Measurements from ENCODE around the gene PRPF6. TPM values are rescaled to one million over a fixed set of nuclear protein-coding genes. Genes with fewer than 3 reads are reported as not detected.
A peak's percentile ranks its signal among the peaks of the same experiment; 100 is the strongest.

The PRPF6 gene
- total and polyA plus RNA-seq, 2 donors (not counting 3 experiments of a cell fraction or from before 2014, with no cell fraction given): 35.3 to 67.4 TPM

DNA sequence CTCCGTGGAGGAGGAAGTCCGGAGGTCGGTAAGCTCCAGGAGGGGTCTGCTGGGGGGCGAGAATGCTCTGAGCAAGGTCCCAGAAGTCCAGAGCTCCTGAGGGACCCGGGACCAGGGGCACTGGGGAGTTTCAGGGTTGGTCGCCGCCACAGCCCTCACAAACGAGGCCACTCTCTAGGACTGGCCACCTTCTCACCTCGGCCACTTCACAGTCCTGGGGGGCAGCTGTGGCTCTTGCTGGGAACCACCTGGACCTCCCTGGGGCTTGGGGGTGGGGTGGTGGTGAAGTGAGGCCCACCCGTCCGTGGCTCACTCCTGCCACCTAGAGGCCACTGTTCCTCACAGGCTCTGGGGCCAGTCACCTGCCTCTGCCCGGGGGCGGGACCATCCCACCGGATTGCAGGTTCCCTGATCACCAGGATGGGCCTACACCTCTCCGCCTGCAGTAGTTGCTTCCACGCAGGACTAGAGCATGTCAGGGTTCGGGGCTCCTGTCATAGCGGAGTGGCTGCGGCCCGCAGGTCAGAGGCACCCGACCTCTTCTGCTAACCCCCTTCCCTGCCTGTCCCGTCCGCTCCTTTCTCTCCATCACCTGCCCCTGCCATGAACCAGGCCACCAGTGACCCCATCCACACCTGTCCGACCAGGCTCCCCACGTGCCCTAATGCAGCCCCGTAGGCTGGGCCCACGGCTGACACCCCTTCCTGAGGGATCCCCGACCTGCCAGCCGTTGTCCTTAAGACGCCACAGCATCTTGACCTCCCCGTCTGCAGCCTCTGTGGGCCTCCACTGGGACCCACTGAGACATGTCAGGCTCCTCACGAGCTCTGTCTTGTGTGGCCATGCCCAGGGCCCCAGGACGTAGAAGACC lies 76.9 kb downstream of the PRPF6 start:
- DNase-seq (ENCODE audit: low read depth, low spot score) (peak; percentile 79), FAIRE-seq (peak; percentile 90)
- Histone ChIP-seq H3K27ac (ENCODE audit: insufficient read depth, low read depth, low read length) (peak overlapping the region; percentile 40), H3K4me2 (ENCODE audit: insufficient read depth, low read length) (no peak overlapping the region), H3K27me3 (ENCODE audit: control insufficient read depth in 2 of 2, insufficient read depth in 2 of 2, low read length in 2 of 2) (no peaks in the 10 kb centered on the region), H3K4me1 (ENCODE audit: control insufficient read depth, extremely low read depth, insufficient read depth, low read length) (peaks cover 55% of the 10 kb centered on the region), H3K4me3 (replicated peaks in 1 of 3; ENCODE audit: insufficient read depth in 1 of 3, low read depth in 1 of 3, low read length in 3 of 3) (no peak overlapping the region), H4K20me1 (replicated peaks; ENCODE audit: control insufficient read depth, extremely low read depth, insufficient read depth, low read length) (no peaks in the 10 kb centered on the region), H3K9me1 (replicated peaks; ENCODE audit: control insufficient read depth, extremely low read depth, insufficient read depth, low read length) (no peaks in the 10 kb centered on the region), H2AFZ (ENCODE audit: low read depth, low read length) (peak overlapping the region; percentile 59), H3K9me3 (replicated peaks; ENCODE audit: control insufficient read depth, insufficient read depth, low read length) (no peaks in the 10 kb centered on the region), H3K79me2 (ENCODE audit: control insufficient read depth, insufficient read depth, low read length) (no peaks in the 10 kb centered on the region), H3K9ac (replicated peaks; ENCODE audit: extremely low read depth, insufficient read depth, low read length) (no peak overlapping the region), H3K36me3 (ENCODE audit: control insufficient read depth in 2 of 2, extremely low read depth in 1 of 2, insufficient read depth in 2 of 2, low read length in 2 of 2) (no peaks in the 10 kb centered on the region)
- peak; percentile 41 for TF ChIP-seq POLR2A (IDR thresholded peaks at IDR 0.05; ENCODE audit: low read depth, low read length)
- TF ChIP-seq, protein P1, sequence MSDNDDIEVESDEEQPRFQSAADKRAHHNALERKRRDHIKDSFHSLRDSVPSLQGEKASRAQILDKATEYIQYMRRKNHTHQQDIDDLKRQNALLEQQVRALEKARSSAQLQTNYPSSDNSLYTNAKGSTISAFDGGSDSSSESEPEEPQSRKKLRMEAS (IDR thresholded peaks at IDR 0.05; ENCODE audit: insufficient read depth, insufficient read length): no peak
- TF ChIP-seq, protein P2, sequence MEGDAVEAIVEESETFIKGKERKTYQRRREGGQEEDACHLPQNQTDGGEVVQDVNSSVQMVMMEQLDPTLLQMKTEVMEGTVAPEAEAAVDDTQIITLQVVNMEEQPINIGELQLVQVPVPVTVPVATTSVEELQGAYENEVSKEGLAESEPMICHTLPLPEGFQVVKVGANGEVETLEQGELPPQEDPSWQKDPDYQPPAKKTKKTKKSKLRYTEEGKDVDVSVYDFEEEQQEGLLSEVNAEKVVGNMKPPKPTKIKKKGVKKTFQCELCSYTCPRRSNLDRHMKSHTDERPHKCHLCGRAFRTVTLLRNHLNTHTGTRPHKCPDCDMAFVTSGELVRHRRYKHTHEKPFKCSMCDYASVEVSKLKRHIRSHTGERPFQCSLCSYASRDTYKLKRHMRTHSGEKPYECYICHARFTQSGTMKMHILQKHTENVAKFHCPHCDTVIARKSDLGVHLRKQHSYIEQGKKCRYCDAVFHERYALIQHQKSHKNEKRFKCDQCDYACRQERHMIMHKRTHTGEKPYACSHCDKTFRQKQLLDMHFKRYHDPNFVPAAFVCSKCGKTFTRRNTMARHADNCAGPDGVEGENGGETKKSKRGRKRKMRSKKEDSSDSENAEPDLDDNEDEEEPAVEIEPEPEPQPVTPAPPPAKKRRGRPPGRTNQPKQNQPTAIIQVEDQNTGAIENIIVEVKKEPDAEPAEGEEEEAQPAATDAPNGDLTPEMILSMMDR (IDR thresholded peaks at IDR 0.05; ENCODE audit: extremely low read depth in 1 of 2, insufficient read depth in 1 of 2, low read depth in 1 of 2, low read length in 2 of 2): peak; percentile 81 to 94
- no peak for TF ChIP-seq FOS (IDR thresholded peaks at IDR 0.05; ENCODE audit: borderline replicate concordance, insufficient read depth, low read length)
- no peak for TF ChIP-seq GATA2 (IDR thresholded peaks at IDR 0.05; ENCODE audit: insufficient read depth, insufficient read length, low read depth, low read length)
- dilution Hi-C loops (cut with MboI; ENCODE audit: extremely low pct_ligation_motif_present, low sequenced_read_pairs) (no loop called here), intact Hi-C loops (cut with micrococcal nuclease) (loop anchor here (1.0 to 10.0 kb wide), 5 partner anchors 19 to 519 kb away; partner anchors contain the start of genes DNAJC5, PRPF6 and UCKL1)
- ChIA-PET CTCF (interaction anchor here (0.6 to 15.2 kb wide), 18 partner anchors 9 to 749 kb away, joined by 3 to 412 read pairs (median 5); partner anchors contain the start of genes C20orf204, OPRL1, PRPF6 and PTK6), POLR2A (interaction anchor here (0.7 to 1.9 kb wide), 4 partner anchors 11 to 77 kb away, joined by 3 to 9 read pairs (median 4); no protein-coding TSS in a partner anchor)
- BruUV-seq (replicated peaks): no TSS peak
